ENCODE results near the gene PLOD1.
"Not testable (repeated sequence)": the region's sequence is repeated elsewhere in the genome, so short reads cannot be mapped to it uniquely, and the experiment has no call there.

Gene PLOD1

DNA sequence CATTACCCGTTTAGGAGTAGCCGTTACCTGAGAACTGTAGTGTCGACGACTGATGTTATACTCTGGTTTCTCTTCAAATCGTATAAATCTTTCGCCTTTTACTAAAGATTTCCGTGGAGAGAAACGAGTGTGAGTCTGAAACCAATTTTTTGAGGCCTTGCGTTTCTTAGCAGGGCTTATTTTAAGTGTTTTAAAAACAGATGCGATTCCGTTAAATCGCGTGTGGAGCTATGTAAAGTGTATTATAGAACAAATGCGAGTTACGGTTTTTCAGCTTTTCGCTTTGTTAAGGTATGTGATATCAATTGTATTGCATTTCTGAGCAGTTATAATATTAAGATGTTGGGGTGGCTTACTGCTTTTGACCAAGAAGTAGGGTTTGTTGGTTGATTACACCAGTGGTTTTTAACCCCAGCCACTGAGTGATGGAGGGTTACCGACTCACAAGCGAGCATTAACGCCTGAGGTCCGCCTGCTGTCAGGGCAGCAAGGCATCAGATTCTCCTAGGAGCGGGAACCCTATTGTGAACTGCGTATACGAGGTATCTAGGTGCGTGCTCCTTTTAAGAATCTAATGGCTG is 26.3 kb upstream of the PLOD1 start:
- peak overlapping the region; percentile 24 to 53 for H3K4me3 ChIP-seq (ENCODE audit: low read depth in 1 of 2, low read length in 2 of 2)
- peak overlapping the region; percentile 77 for H3K9ac ChIP-seq (ENCODE audit: low read depth, low read length)
- no peaks in the 10 kb centered on the region for H3K36me3 ChIP-seq (ENCODE audit: insufficient read depth, low read length)
- H2AFZ ChIP-seq (ENCODE audit: low read depth, low read length), result peak overlapping the region; percentile 73
- H4K20me1 ChIP-seq (ENCODE audit: insufficient read depth, low read length), result 0 out of 2 replicates have a peak, but pooled peaks cover 4% of the 10 kb centered on the region
- no peaks in the 10 kb centered on the region for H3K79me2 ChIP-seq (ENCODE audit: insufficient read depth, low read length)
- peak overlapping the region; percentile 88 for H3K27ac ChIP-seq (ENCODE audit: low read length)
- peaks cover 36% of the 10 kb centered on the region for H3K4me1 ChIP-seq (ENCODE audit: insufficient read depth, low read length)
- peak overlapping the region; percentile 78 for H3K4me2 ChIP-seq (ENCODE audit: insufficient read depth, low read length)
- ATAC-seq (ENCODE audit: insufficient read depth, low read depth), result peak; percentile 70
- TF ChIP-seq EZH2 (IDR thresholded peaks at IDR 0.05; ENCODE audit: borderline replicate concordance, low read depth, low read length, severe bottlenecking), result no peak
- TF ChIP-seq CTCF (IDR thresholded peaks at IDR 0.05; ENCODE audit: borderline replicate concordance, extremely low read depth, low read length, poor library complexity, severe bottlenecking), result no peak
- no peaks in the 10 kb centered on the region for H3K9me3 ChIP-seq (ENCODE audit: insufficient read depth, low read length, severe bottlenecking)
- H3K27me3 ChIP-seq (ENCODE audit: insufficient read depth, low read length, poor library complexity), result no peaks in the 10 kb centered on the region
- peak; percentile 89 for DNase-seq

- H3K4me3 ChIP-seq (ENCODE audit: low read depth in 1 of 2, low read length in 2 of 2); H3K27me3 ChIP-seq (ENCODE audit: insufficient read depth, low read length, poor library complexity); ATAC-seq (ENCODE audit: insufficient read depth, low read depth); H3K4me2 ChIP-seq (ENCODE audit: insufficient read depth, low read length); DNase-seq; H3K36me3 ChIP-seq (ENCODE audit: insufficient read depth, low read length); H2AFZ ChIP-seq (ENCODE audit: low read depth, low read length); H4K20me1 ChIP-seq (ENCODE audit: insufficient read depth, low read length); H3K9me3 ChIP-seq (ENCODE audit: insufficient read depth, low read length, severe bottlenecking); H3K27ac ChIP-seq (ENCODE audit: low read length); H3K9ac ChIP-seq (ENCODE audit: low read depth, low read length); H3K79me2 ChIP-seq (ENCODE audit: insufficient read depth, low read length): not testable (repeated sequence)
- H3K4me1 ChIP-seq (ENCODE audit: insufficient read depth, low read length), result peaks cover 26% of the 10 kb centered on the region
Measured at GRCh38 chr1:11910914-11911228, 23.6 kb upstream of the PLOD1 start.

DNA sequence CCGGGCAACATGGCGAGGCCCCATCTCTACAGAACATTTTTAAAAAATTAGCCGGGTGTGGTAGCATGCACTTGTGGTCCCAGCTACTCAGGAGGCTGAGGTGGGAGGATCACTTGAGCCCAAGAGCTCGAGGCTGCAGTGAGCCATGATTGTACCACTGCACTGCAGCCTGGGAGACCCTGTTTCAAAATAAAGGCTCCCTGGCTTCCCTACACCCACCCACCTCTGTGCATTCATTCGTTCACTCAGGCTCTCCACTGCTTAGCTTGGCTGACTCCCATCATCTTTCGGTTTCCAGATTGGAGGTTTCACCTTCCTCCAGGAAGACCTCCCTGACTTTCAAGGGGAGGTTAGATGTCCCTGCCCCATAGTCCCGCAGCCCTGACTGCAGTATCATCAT is 22.5 kb upstream of the PLOD1 start:
- Histone ChIP-seq H3K79me2 (ENCODE audit: insufficient read depth, low read length) (no peaks in the 10 kb centered on the region), H3K4me3 (ENCODE audit: low read depth in 1 of 2, low read length in 2 of 2) (no peak overlapping the region), H2AFZ (ENCODE audit: low read depth, low read length) (no peak overlapping the region), H3K27me3 (ENCODE audit: insufficient read depth, low read length, poor library complexity) (no peaks in the 10 kb centered on the region), H3K9ac (ENCODE audit: low read depth, low read length) (no peak overlapping the region), H3K36me3 (ENCODE audit: insufficient read depth, low read length) (peaks cover 4% of the 10 kb centered on the region; the same call in 1 of the 2 replicates), H3K4me1 (ENCODE audit: insufficient read depth, low read length) (peaks cover 24% of the 10 kb centered on the region), H3K9me3 (ENCODE audit: insufficient read depth, low read length, severe bottlenecking) (no peaks in the 10 kb centered on the region), H3K4me2 (ENCODE audit: insufficient read depth, low read length) (no peak overlapping the region), H3K27ac (ENCODE audit: low read length) (no peak overlapping the region), H4K20me1 (ENCODE audit: insufficient read depth, low read length) (peaks cover 4% of the 10 kb centered on the region; the same call in 1 of the 2 replicates)
- TF ChIP-seq EZH2 (IDR thresholded peaks at IDR 0.05; ENCODE audit: borderline replicate concordance, low read depth, low read length, severe bottlenecking) (no peak), CTCF (IDR thresholded peaks at IDR 0.05; ENCODE audit: borderline replicate concordance, extremely low read depth, low read length, poor library complexity, severe bottlenecking) (no peak)
- ATAC-seq (ENCODE audit: insufficient read depth, low read depth) (no peak), DNase-seq (no peak)

DNA sequence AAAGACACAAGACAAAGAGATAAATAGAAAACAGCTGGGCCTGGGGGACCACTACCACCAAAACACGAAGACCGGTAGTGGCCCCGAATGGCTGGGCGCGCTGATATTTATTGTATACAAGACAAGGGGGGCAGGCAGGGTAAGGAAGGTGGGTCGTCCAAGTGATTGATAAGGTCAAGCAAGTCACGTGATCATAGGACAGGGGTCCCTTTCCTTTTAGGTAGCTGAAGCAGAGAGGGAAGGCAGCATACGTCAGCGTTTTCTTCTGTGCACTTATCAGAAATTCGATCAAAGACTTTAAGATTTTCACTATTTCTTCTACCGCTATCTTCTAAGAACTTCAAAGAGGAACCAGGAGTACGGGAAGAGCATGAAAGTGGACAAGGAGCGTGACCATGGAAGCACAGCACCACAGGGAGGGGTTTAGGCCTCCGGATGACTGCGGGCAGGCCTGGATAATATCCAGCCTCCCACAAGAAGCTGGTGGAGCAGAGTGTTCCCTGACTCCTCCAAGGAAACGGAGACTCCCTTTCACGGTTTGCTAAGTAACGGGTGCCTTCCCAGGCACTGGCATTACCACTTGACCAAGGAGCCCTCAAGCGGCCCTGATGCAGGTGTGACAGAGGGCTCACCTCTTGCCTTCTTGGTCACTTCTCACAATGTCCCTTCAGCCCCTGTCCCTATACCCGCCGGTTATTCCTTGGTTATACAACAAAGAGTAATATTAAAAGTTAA is 21.9 kb upstream of the PLOD1 start:
- H3K36me3 ChIP-seq (ENCODE audit: insufficient read depth, low read length); H3K4me2 ChIP-seq (ENCODE audit: insufficient read depth, low read length); H3K9ac ChIP-seq (ENCODE audit: low read depth, low read length); DNase-seq; H2AFZ ChIP-seq (ENCODE audit: low read depth, low read length); H3K27ac ChIP-seq (ENCODE audit: low read length); H3K4me3 ChIP-seq (ENCODE audit: low read depth in 1 of 2, low read length in 2 of 2); H4K20me1 ChIP-seq (ENCODE audit: insufficient read depth, low read length); H3K79me2 ChIP-seq (ENCODE audit: insufficient read depth, low read length); ATAC-seq (ENCODE audit: insufficient read depth, low read depth); H3K27me3 ChIP-seq (ENCODE audit: insufficient read depth, low read length, poor library complexity); H3K9me3 ChIP-seq (ENCODE audit: insufficient read depth, low read length, severe bottlenecking): not testable (repeated sequence)
- H3K4me1 ChIP-seq (ENCODE audit: insufficient read depth, low read length), result peaks cover 18% of the 10 kb centered on the region

Data from DND-41 (cell line).